Adipocyte (in vitro differentiated cells): ENCODE data around the gene CAMSAP1.
"Not testable (repeated sequence)": the region's sequence is repeated elsewhere in the genome, so short reads cannot be mapped to it uniquely, and the experiment has no call there.

Experiments
- DNase-seq: peaks from one replicate; pipeline ENCODE4 v3.0.0-alpha.2; 2015; ENCODE audit warnings: low read depth
- H3K27me3 ChIP-seq: replicated peaks from 2 replicates; pipeline ENCODE4 v1.7.0; 2013; ENCODE audit warnings: mild to moderate bottlenecking, low read length, moderate library complexity; ENCODE audit not compliant: control insufficient read depth, insufficient read depth
- H3K36me3 ChIP-seq: 2 replicates; pipeline ENCODE4 v1.7.0; 2013; ENCODE audit warnings: low read length, mild to moderate bottlenecking, moderate library complexity; ENCODE audit not compliant: control insufficient read depth, insufficient read depth, severe bottlenecking
- H3K4me1 ChIP-seq: 2 replicates; pipeline ENCODE4 v1.7.0; 2013; ENCODE audit warnings: mild to moderate bottlenecking, low read length, moderate library complexity; ENCODE audit not compliant: control insufficient read depth, insufficient read depth
- H3K4me3 ChIP-seq: 2 replicates; pipeline ENCODE4 v1.7.0; 2013; ENCODE audit warnings: mild to moderate bottlenecking, low read length, moderate library complexity
- H3K9ac ChIP-seq: 2 replicates; pipeline ENCODE4 v1.7.0; 2013; ENCODE audit warnings: mild to moderate bottlenecking, low read length, moderate library complexity
- H3K9me3 ChIP-seq: 2 replicates; pipeline ENCODE4 v1.7.0; 2013; ENCODE audit warnings: mild to moderate bottlenecking, low read length, moderate library complexity; ENCODE audit not compliant: control insufficient read depth

Gene CAMSAP1

GRCh38 chr9:135948968-135949367 is 41.6 kb upstream of the CAMSAP1 start:
- Histone ChIP-seq H3K36me3 (peaks cover 69% of the 10 kb centered on the region), H3K9ac (no peak overlapping the region), H3K9me3 (no peaks in the 10 kb centered on the region), H3K4me3 (no peak overlapping the region), H3K27me3 (no peaks in the 10 kb centered on the region), H3K4me1 (no peaks in the 10 kb centered on the region)
- DNase-seq = peak; percentile 3

- no peak overlapping the region for H3K4me3 ChIP-seq
- H3K9ac ChIP-seq = no peak overlapping the region
- H3K36me3 ChIP-seq = peaks cover 71% of the 10 kb centered on the region
- DNase-seq = no peak
- no peaks in the 10 kb centered on the region for H3K27me3 ChIP-seq
- no peaks in the 10 kb centered on the region for H3K4me1 ChIP-seq
- no peaks in the 10 kb centered on the region for H3K9me3 ChIP-seq
Measured at GRCh38 chr9:135948446-135948845, 41.1 kb upstream of the CAMSAP1 start.

- Histone ChIP-seq H3K4me1 (no peaks in the 10 kb centered on the region), H3K36me3 (peaks cover 68% of the 10 kb centered on the region), H3K9me3 (no peaks in the 10 kb centered on the region), H3K4me3 (no peak overlapping the region), H3K9ac (no peak overlapping the region), H3K27me3 (no peaks in the 10 kb centered on the region)
- no peak for DNase-seq
Measured at GRCh38 chr9:135947582-135947981, 40.2 kb upstream of the CAMSAP1 start.

GRCh38 chr9:135947105-135947504 is 39.8 kb upstream of the CAMSAP1 start:
- H3K36me3 ChIP-seq = peaks cover 66% of the 10 kb centered on the region
- not testable (repeated sequence) for H3K9ac ChIP-seq, DNase-seq, H3K9me3 ChIP-seq, H3K4me3 ChIP-seq, H3K4me1 ChIP-seq, H3K27me3 ChIP-seq

GRCh38 chr9:135946392-135946994 is 39.1 kb upstream of the CAMSAP1 start:
- Histone ChIP-seq H3K9ac (no peak overlapping the region), H3K36me3 (peaks cover 66% of the 10 kb centered on the region), H3K4me1 (no peaks in the 10 kb centered on the region), H3K9me3 (no peaks in the 10 kb centered on the region), H3K4me3 (no peak overlapping the region), H3K27me3 (no peaks in the 10 kb centered on the region)
- DNase-seq = no peak

GRCh38 chr9:135945969-135946368 is 38.6 kb upstream of the CAMSAP1 start:
- Histone ChIP-seq H3K9ac (no peak overlapping the region), H3K9me3 (no peaks in the 10 kb centered on the region), H3K27me3 (no peaks in the 10 kb centered on the region), H3K36me3 (peaks cover 66% of the 10 kb centered on the region), H3K4me1 (no peaks in the 10 kb centered on the region), H3K4me3 (no peak overlapping the region)
- no peak for DNase-seq

GRCh38 chr9:135944444-135945252 is 37.3 kb upstream of the CAMSAP1 start:
- Histone ChIP-seq H3K4me1 (no peaks in the 10 kb centered on the region), H3K27me3 (no peaks in the 10 kb centered on the region), H3K9ac (no peak overlapping the region), H3K9me3 (no peaks in the 10 kb centered on the region), H3K36me3 (peaks cover 63% of the 10 kb centered on the region), H3K4me3 (no peak overlapping the region)
- DNase-seq = no peak

- not testable (repeated sequence) for DNase-seq, H3K4me3 ChIP-seq, H3K9ac ChIP-seq, H3K27me3 ChIP-seq, H3K9me3 ChIP-seq, H3K4me1 ChIP-seq
- peaks cover 60% of the 10 kb centered on the region for H3K36me3 ChIP-seq
Measured at GRCh38 chr9:135943604-135944003, 36.3 kb upstream of the CAMSAP1 start.

GRCh38 chr9:135941288-135941995 is 34.1 kb upstream of the CAMSAP1 start:
- Histone ChIP-seq H3K36me3 (peaks cover 64% of the 10 kb centered on the region), H3K9me3 (no peaks in the 10 kb centered on the region), H3K4me1 (no peaks in the 10 kb centered on the region), H3K9ac (no peak overlapping the region), H3K4me3 (no peak overlapping the region), H3K27me3 (no peaks in the 10 kb centered on the region)
- DNase-seq = no peak

- no peak for DNase-seq
- Histone ChIP-seq H3K4me1 (no peaks in the 10 kb centered on the region), H3K36me3 (peaks cover 55% of the 10 kb centered on the region), H3K9me3 (no peaks in the 10 kb centered on the region), H3K27me3 (no peaks in the 10 kb centered on the region), H3K9ac (no peak overlapping the region), H3K4me3 (no peak overlapping the region)
Measured at GRCh38 chr9:135939351-135940265, 32.3 kb upstream of the CAMSAP1 start.
